Stimulated activated CD4-positive, alpha-beta T cell treated with anti-CD3 and anti-CD28 coated beads, Interleukin-2, amount 100 ng/mL, for 24 hours (primary cell): ENCODE data around the gene F8.
A peak's percentile ranks its signal among the peaks of the same experiment; 100 is the strongest.

Experiments used
- DNase-seq, 2 donors: peaks; one replicate each; pipeline ENCODE4 v3.0.0-alpha.2; 2020

F8 gene

GRCh38 chrX:155022585-155022984 is at the start of gene F8:
Gene F8 (minus strand): TSS chrX:155022723. CDS start chrX:155022552, 171 bp downstream.
- DNase-seq = no peak

- peak in 1 of 2 donors; percentile 17 for DNase-seq
Observed at GRCh38 chrX:155071694-155072280, 49.3 kb upstream of the F8 start.

- DNase-seq = peak; percentile 72 to 77
Observed at GRCh38 chrX:155070975-155071693, 48.6 kb upstream of the F8 start, which contains the start of the genes BRCC3, CMC4 and MTCP1. Gene BRCC3 (plus strand): TSS chrX:155071508. CDS start chrX:155071528, 20 bp downstream. Gene CMC4 (minus strand): TSS chrX:155071136. CDS start chrX:155064023, 7,113 bp downstream. Gene MTCP1 (minus strand): TSS chrX:155071136. CDS start chrX:155066010, 5,126 bp downstream.

- DNase-seq = no peak
Observed at GRCh38 chrX:155070663-155070974, 48.1 kb upstream of the F8 start.

GRCh38 chrX:155070038-155070437 is 47.5 kb upstream of the F8 start:
- DNase-seq = no peak

- no peak for DNase-seq
Observed at GRCh38 chrX:155069414-155069813, 46.9 kb upstream of the F8 start.

- DNase-seq = no peak
Observed at GRCh38 chrX:155068165-155068564, 45.6 kb upstream of the F8 start.

GRCh38 chrX:155065035-155065734 is 42.7 kb upstream of the F8 start:
- no peak for DNase-seq

- no peak for DNase-seq
Observed at GRCh38 chrX:155061760-155062159, 39.2 kb upstream of the F8 start.

- DNase-seq = peak; percentile 44 to 52
Observed at GRCh38 chrX:155056877-155057792, 34.6 kb upstream of the F8 start.

- no peak for DNase-seq
Observed at GRCh38 chrX:155056471-155056870, 33.9 kb upstream of the F8 start.

- DNase-seq = no peak
Observed at GRCh38 chrX:155055494-155055893, 33.0 kb upstream of the F8 start.

- DNase-seq = no peak
Observed at GRCh38 chrX:155054255-155054654, 31.7 kb upstream of the F8 start.

GRCh38 chrX:155053656-155054055 is 31.1 kb upstream of the F8 start:
- no peak for DNase-seq

- no peak for DNase-seq
Observed at GRCh38 chrX:155052738-155053498, 30.4 kb upstream of the F8 start.

- peak; percentile 39 to 46 for DNase-seq
Observed at GRCh38 chrX:155048977-155049619, 26.6 kb upstream of the F8 start.

GRCh38 chrX:155046811-155047528 is 24.4 kb upstream of the F8 start:
- DNase-seq = no peak

- DNase-seq = no peak
Observed at GRCh38 chrX:155046129-155046810, 23.7 kb upstream of the F8 start.

GRCh38 chrX:155035688-155036087 is 13.2 kb upstream of the F8 start:
- no peak for DNase-seq

- DNase-seq = no peak
Observed at GRCh38 chrX:155031657-155032056, 9.1 kb upstream of the F8 start.
